SK-N-MC (cell line): ENCODE data around the gene AKNA.
A peak's percentile ranks its signal among the peaks of the same experiment; 100 is the strongest.

Experiments used
- DNase-seq: peaks from one replicate; pipeline ENCODE4 v3.0.0-alpha.2; 2011; ENCODE audit warnings: low read depth, low spot score
- H3K27ac ChIP-seq: fragments of 200-600 bp; sonication (generic); 2 replicates; pipeline ENCODE4 v1.5.1; 2016; ENCODE audit warnings: mixed run types
- H3K36me3 ChIP-seq: fragments of 200-600 bp; sonication (generic); 2 replicates; pipeline ENCODE4 v1.6.1; 2017; ENCODE audit warnings: antibody characterized with exemption, low read length, mixed read lengths; ENCODE audit not compliant: insufficient read depth
- H3K4me3 ChIP-seq: fragments of 200-600 bp; sonication (generic); 2 replicates; pipeline ENCODE4 v1.5.1; 2016
- H3K9ac ChIP-seq: fragments of 200-600 bp; sonication (generic); 2 replicates; pipeline ENCODE4 v1.8.0; 2017; ENCODE audit warnings: mixed run types, mixed read lengths; ENCODE audit not compliant: insufficient read length
- H3K9me3 ChIP-seq: fragments of 200-600 bp; sonication (generic); 2 replicates; pipeline ENCODE4 v1.6.1; 2017; ENCODE audit warnings: low read depth, mild to moderate bottlenecking, antibody characterized with exemption, low read length, moderate library complexity, mixed read lengths
- EZH2 ChIP-seq: fragments of 200-600 bp; sonication (generic); IDR thresholded peaks from one replicate; pipeline ENCODE4 v1.6.1; 2017; ENCODE audit warnings: antibody characterized with exemption
- FOXP2 ChIP-seq: optimal IDR thresholded peaks from 2 replicates; pipeline ENCODE3; 2011; ENCODE audit warnings: mild to moderate bottlenecking, moderate library complexity; ENCODE audit not compliant: insufficient read depth; ENCODE audit errors: extremely low read length, control extremely low read depth
- POLR2AphosphoS5 ChIP-seq: IDR thresholded peaks from 2 replicates; pipeline ENCODE4 v1.6.1; 2012; ENCODE audit warnings: mild to moderate bottlenecking, low read depth, low read length, borderline replicate concordance

Gene AKNA

GRCh38 chr9:114382699-114383520 is 4.9 kb downstream of the AKNA start:
- DNase-seq: no peak
- TF ChIP-seq EZH2 (no peak), POLR2AphosphoS5 (no peak), FOXP2 (no peak)
- Histone ChIP-seq H3K9ac (no peak overlapping the region), H3K4me3 (no peak overlapping the region), H3K9me3 (no peaks in the 10 kb centered on the region), H3K36me3 (peaks cover 27% of the 10 kb centered on the region; the same call in 1 of the 2 replicates), H3K27ac (peak overlapping the region; percentile 63; the same call in 1 of the 2 replicates)

- DNase-seq: no peak
- no peak overlapping the region for H3K4me3 ChIP-seq
- no peaks in the 10 kb centered on the region for H3K9me3 ChIP-seq
- TF ChIP-seq FOXP2 (no peak), EZH2 (no peak), POLR2AphosphoS5 (no peak)
- no peak overlapping the region for H3K27ac ChIP-seq
- peaks cover 46% of the 10 kb centered on the region; the same call in 1 of the 2 replicates for H3K36me3 ChIP-seq
- no peak overlapping the region for H3K9ac ChIP-seq
Measured at GRCh38 chr9:114378883-114379282, 8.9 kb downstream of the AKNA start.

GRCh38 chr9:114378016-114378415 is 9.8 kb downstream of the AKNA start:
- Histone ChIP-seq H3K4me3 (no peak overlapping the region), H3K9me3 (no peaks in the 10 kb centered on the region), H3K27ac (no peak overlapping the region), H3K36me3 (peaks cover 52% of the 10 kb centered on the region; the same call in 1 of the 2 replicates), H3K9ac (no peak overlapping the region)
- DNase-seq: no peak
- no peak for TF ChIP-seq FOXP2
- TF ChIP-seq EZH2: no peak

- DNase-seq: no peak
Measured at GRCh38 chr9:114376586-114377445, 11.0 kb downstream of the AKNA start.

GRCh38 chr9:114375386-114376175 is 12.2 kb downstream of the AKNA start:
- Histone ChIP-seq H3K4me3 (no peak overlapping the region), H3K9ac (no peak overlapping the region), H3K36me3 (peaks cover 45% of the 10 kb centered on the region; the same call in 1 of the 2 replicates)

More at GRCh38 chr9:114376586-114377445, 11.0 kb downstream of the AKNA start:
- no peak overlapping the region for H3K4me3 ChIP-seq
- TF ChIP-seq FOXP2: no peak
- TF ChIP-seq POLR2AphosphoS5: no peak
- no peak for TF ChIP-seq EZH2
- H3K9me3 ChIP-seq: no peaks in the 10 kb centered on the region
- no peak overlapping the region for H3K27ac ChIP-seq
- peaks cover 53% of the 10 kb centered on the region; the same call in 1 of the 2 replicates for H3K36me3 ChIP-seq
- H3K9ac ChIP-seq: no peak overlapping the region

GRCh38 chr9:114374936-114375335 is 12.8 kb downstream of the AKNA start:
- peak overlapping the region; percentile 56 for H3K27ac ChIP-seq
- H3K9ac ChIP-seq: no peak overlapping the region
- TF ChIP-seq POLR2AphosphoS5: no peak
- no peak for TF ChIP-seq EZH2
- no peak for TF ChIP-seq FOXP2
- no peaks in the 10 kb centered on the region for H3K9me3 ChIP-seq
- H3K36me3 ChIP-seq: peaks cover 40% of the 10 kb centered on the region; the same call in 1 of the 2 replicates
- DNase-seq: no peak
- no peak overlapping the region for H3K4me3 ChIP-seq

More at GRCh38 chr9:114375386-114376175, 12.2 kb downstream of the AKNA start:
- TF ChIP-seq EZH2: no peak
- TF ChIP-seq FOXP2: no peak
- no peak for TF ChIP-seq POLR2AphosphoS5
- Histone ChIP-seq H3K9me3 (no peaks in the 10 kb centered on the region), H3K27ac (peak overlapping the region; percentile 56)
- DNase-seq: no peak

GRCh38 chr9:114373960-114374730 is 13.6 kb downstream of the AKNA start:
- H3K9ac ChIP-seq: no peak overlapping the region
- DNase-seq: no peak

More at GRCh38 chr9:114373960-114374730, 13.6 kb downstream of the AKNA start:
- Histone ChIP-seq H3K4me3 (no peak overlapping the region), H3K27ac (peak overlapping the region; percentile 67; the same call in 1 of the 2 replicates), H3K9me3 (no peaks in the 10 kb centered on the region), H3K36me3 (peaks cover 35% of the 10 kb centered on the region; the same call in 1 of the 2 replicates)
- TF ChIP-seq FOXP2: no peak
- TF ChIP-seq POLR2AphosphoS5: no peak
- no peak for TF ChIP-seq EZH2
